Measurements from ENCODE around the gene RCN1.

RCN1 gene

DNA sequence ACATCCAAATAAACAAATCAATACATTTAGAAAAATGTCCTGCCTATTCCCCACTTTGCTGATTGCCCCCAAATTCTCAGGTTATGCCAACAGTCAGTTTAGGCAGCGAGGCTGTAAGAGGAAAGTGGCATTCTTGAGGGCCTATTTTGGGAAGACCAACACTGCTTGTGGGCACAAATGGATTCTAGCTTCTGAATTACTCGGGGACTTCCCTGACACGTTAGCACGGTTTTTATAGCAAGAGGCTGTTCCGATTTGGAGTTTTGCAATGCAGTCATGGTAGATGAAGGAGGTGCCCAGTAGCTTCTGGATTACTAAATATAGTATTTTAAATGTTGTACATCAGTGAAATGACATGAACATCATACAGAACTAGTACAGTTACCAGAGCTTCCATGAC is 13.1 kb downstream of the RCN1 start:
- TF ChIP-seq, protein P1, sequence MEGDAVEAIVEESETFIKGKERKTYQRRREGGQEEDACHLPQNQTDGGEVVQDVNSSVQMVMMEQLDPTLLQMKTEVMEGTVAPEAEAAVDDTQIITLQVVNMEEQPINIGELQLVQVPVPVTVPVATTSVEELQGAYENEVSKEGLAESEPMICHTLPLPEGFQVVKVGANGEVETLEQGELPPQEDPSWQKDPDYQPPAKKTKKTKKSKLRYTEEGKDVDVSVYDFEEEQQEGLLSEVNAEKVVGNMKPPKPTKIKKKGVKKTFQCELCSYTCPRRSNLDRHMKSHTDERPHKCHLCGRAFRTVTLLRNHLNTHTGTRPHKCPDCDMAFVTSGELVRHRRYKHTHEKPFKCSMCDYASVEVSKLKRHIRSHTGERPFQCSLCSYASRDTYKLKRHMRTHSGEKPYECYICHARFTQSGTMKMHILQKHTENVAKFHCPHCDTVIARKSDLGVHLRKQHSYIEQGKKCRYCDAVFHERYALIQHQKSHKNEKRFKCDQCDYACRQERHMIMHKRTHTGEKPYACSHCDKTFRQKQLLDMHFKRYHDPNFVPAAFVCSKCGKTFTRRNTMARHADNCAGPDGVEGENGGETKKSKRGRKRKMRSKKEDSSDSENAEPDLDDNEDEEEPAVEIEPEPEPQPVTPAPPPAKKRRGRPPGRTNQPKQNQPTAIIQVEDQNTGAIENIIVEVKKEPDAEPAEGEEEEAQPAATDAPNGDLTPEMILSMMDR (IDR thresholded peaks at IDR 0.05) = no peak
- no peaks in the 10 kb centered on the region for H3K4me1 ChIP-seq
- no peak overlapping the region for H2AFZ ChIP-seq
- H3K9ac ChIP-seq = no peak overlapping the region
- no peaks in the 10 kb centered on the region for H3K36me3 ChIP-seq (ENCODE audit: control insufficient read depth, insufficient read depth, low read length)
- H3K27me3 ChIP-seq (ENCODE audit: control insufficient read depth, insufficient read depth, low read length) = no peaks in the 10 kb centered on the region
- peak overlapping the region; percentile 2 for H3K27ac ChIP-seq
- no peaks in the 10 kb centered on the region for H3K9me3 ChIP-seq (ENCODE audit: control insufficient read depth, low read length)
- H3K4me3 ChIP-seq (ENCODE audit: low read depth, low read length) = no peak overlapping the region
- no peak overlapping the region for H3K4me2 ChIP-seq (ENCODE audit: low read length)
- no peaks in the 10 kb centered on the region for H3K79me2 ChIP-seq

DNA sequence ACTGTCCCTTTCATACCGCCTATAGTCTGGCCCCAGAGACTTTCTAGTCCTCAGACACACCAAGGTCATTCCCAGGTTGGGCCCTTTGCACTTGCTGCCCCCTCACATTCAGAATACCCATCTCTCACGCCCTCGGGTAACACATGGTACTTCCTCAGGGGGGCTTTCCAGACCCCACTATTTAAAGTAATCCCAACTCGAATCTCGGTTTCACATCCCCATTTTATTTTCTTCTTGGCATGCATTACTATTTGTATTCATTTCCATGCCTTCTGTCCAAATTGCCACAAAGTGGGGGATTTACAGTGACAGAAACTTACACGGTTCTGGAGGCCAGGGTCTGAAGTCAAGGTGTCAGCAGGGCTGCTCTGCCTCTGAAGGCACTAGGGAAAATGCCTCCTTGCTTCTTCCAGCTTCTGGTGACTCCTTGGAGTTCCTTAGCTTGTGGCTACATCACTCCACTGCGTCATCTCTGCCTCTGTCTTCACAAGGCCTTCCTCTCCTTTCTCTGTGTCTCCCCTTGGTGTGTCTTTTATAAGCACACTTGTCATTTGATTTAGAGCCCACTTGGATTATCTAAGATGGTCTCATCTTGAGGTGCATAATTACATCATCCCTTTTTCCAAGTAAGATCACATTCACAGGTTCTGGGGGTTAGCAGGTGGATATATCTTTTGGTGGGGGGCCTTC is 15.1 kb downstream of the RCN1 start:
- H3K79me2 ChIP-seq = no peaks in the 10 kb centered on the region
- H3K4me2 ChIP-seq (ENCODE audit: low read length) = no peak overlapping the region
- H2AFZ ChIP-seq = no peak overlapping the region
- no peak overlapping the region for H3K27ac ChIP-seq
- no peaks in the 10 kb centered on the region for H3K27me3 ChIP-seq (ENCODE audit: control insufficient read depth, insufficient read depth, low read length)
- no peak overlapping the region for H3K4me3 ChIP-seq (ENCODE audit: low read depth, low read length)
- TF ChIP-seq, protein P1 (IDR thresholded peaks at IDR 0.05) = no peak
- H3K4me1 ChIP-seq = no peaks in the 10 kb centered on the region
- H3K9me3 ChIP-seq (ENCODE audit: control insufficient read depth, low read length) = no peaks in the 10 kb centered on the region
- no peaks in the 10 kb centered on the region for H3K36me3 ChIP-seq (ENCODE audit: control insufficient read depth, insufficient read depth, low read length)
- H3K9ac ChIP-seq = no peak overlapping the region

DNA sequence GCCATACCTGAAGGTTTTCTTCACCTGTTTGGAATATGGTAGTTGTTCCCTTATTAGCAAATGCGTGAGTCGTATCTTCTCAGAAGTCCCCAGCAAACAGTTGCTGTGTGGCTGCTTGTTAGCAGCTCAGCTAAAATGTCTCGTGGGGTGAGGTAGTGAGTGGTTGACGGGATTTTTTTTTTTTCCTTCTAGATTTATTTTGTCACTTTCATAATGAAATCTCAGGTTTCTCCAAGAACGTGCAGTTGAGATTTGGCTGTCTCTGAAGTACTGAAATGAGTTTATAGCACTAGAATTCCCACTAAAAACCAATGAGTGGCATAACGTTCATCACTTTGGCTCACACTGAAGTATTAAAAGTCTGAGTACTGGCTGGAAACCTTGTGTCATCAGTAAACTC is 16.8 kb downstream of the RCN1 start:
- TF ChIP-seq, protein P1 (IDR thresholded peaks at IDR 0.05) = no peak
- Histone ChIP-seq H3K79me2 (no peaks in the 10 kb centered on the region), H3K27me3 (ENCODE audit: control insufficient read depth, insufficient read depth, low read length) (no peaks in the 10 kb centered on the region), H3K4me3 (ENCODE audit: low read depth, low read length) (no peak overlapping the region), H3K27ac (no peak overlapping the region), H2AFZ (no peak overlapping the region), H3K4me1 (no peaks in the 10 kb centered on the region), H3K36me3 (ENCODE audit: control insufficient read depth, insufficient read depth, low read length) (no peaks in the 10 kb centered on the region), H3K9ac (no peak overlapping the region), H3K4me2 (ENCODE audit: low read length) (no peak overlapping the region), H3K9me3 (ENCODE audit: control insufficient read depth, low read length) (no peaks in the 10 kb centered on the region)

DNA sequence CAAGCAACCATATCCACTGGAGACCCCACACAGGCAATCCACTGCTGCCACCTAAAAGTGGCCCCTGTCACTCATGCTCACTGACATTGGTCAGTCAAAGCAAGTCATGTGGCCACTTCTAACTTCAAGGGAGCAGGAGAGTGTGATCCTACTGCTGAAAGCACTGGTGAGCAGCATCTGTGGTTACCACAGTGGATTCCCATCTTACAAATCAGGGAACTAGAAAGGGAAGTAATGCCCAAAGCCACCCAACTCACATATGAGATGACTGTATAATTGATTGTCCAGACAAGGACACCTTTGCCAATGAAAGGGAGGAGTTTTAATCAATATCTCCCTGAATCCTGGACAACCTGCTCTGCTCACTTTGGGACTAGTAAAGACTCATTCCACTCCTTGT is 17.7 kb downstream of the RCN1 start:
- Histone ChIP-seq H3K4me2 (ENCODE audit: low read length) (no peak overlapping the region), H3K36me3 (ENCODE audit: control insufficient read depth, insufficient read depth, low read length) (no peaks in the 10 kb centered on the region), H3K4me3 (ENCODE audit: low read depth, low read length) (no peak overlapping the region), H3K9ac (no peak overlapping the region), H2AFZ (no peak overlapping the region), H3K9me3 (ENCODE audit: control insufficient read depth, low read length) (no peaks in the 10 kb centered on the region), H3K27me3 (ENCODE audit: control insufficient read depth, insufficient read depth, low read length) (no peaks in the 10 kb centered on the region), H3K79me2 (no peaks in the 10 kb centered on the region), H3K4me1 (no peaks in the 10 kb centered on the region), H3K27ac (no peak overlapping the region)
- TF ChIP-seq, protein P1 (IDR thresholded peaks at IDR 0.05) = no peak

DNA sequence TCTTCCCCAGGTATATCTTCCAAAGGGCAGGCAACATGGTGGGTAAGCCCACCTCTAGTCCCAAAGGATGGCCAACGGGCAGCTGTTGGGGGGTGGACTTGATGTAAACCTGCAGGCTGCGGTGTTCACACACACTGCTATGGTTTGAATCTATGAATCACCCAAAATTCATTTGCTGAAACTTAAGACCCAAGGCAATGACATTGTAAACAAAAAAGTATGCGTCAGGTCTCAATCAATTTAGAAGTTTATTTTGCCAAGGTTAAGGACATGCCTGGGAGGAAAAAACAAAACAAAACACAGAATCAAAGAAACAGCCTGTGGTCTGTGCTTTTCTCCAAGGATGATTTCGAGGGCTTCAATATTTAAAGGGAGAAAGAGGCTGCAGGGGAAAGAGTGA is 18.3 kb downstream of the RCN1 start:
- H3K27me3 ChIP-seq (ENCODE audit: control insufficient read depth, insufficient read depth, low read length) = no peaks in the 10 kb centered on the region
- no peak overlapping the region for H2AFZ ChIP-seq
- no peaks in the 10 kb centered on the region for H3K79me2 ChIP-seq
- H3K4me3 ChIP-seq (ENCODE audit: low read depth, low read length) = no peak overlapping the region
- no peaks in the 10 kb centered on the region for H3K4me1 ChIP-seq
- H3K9me3 ChIP-seq (ENCODE audit: control insufficient read depth, low read length) = no peaks in the 10 kb centered on the region
- no peak overlapping the region for H3K27ac ChIP-seq
- TF ChIP-seq, protein P1 (IDR thresholded peaks at IDR 0.05) = no peak
- no peak overlapping the region for H3K9ac ChIP-seq
- H3K36me3 ChIP-seq (ENCODE audit: control insufficient read depth, insufficient read depth, low read length) = no peaks in the 10 kb centered on the region
- no peak overlapping the region for H3K4me2 ChIP-seq (ENCODE audit: low read length)
